Suprapubic skin (tissue), 4 donors: ENCODE data around the gene DOCK11. TPM values are rescaled to one million over a fixed set of nuclear protein-coding genes. Genes with fewer than 3 reads are reported as not detected.

Source experiments
- DNase-seq, 2 donors: peaks; one replicate each; pipeline ENCODE4 v3.0.0-alpha.2; 2019; ENCODE audit warnings: low spot score in 2 of 2
- H3K27ac ChIP-seq: fragments of 200-600 bp; sonication (generic); one replicate; pipeline ENCODE4 v1.5.1; 2019
- H3K27me3 ChIP-seq: fragments of 200-600 bp; sonication (generic); one replicate; pipeline ENCODE4 v1.5.1; 2019
- H3K36me3 ChIP-seq: fragments of 200-600 bp; sonication (generic); one replicate; pipeline ENCODE4 v1.5.1; 2019
- H3K4me1 ChIP-seq: fragments of 200-600 bp; sonication (generic); one replicate; pipeline ENCODE4 v1.5.1; 2019
- H3K4me3 ChIP-seq: fragments of 200-600 bp; sonication (generic); one replicate; pipeline ENCODE4 v1.5.1; 2019; ENCODE audit warnings: mild to moderate bottlenecking
- H3K9me3 ChIP-seq: fragments of 200-600 bp; sonication (generic); one replicate; pipeline ENCODE4 v1.5.1; 2019
- CTCF ChIP-seq, 2 donors: fragments of 200-600 bp in 1 of 2; fragments of 450-650 bp in 1 of 2; sonication (generic) in 1 of 2; IDR thresholded peaks; one replicate each; pipeline ENCODE4 v1.5.1; 2016 to 2019; ENCODE audit warnings: antibody characterized with exemption in 2 of 2, mild to moderate bottlenecking in 1 of 2, moderate library complexity in 1 of 2
- EP300 ChIP-seq: sonication (generic); formaldehyde crosslinking; IDR thresholded peaks from one replicate; pipeline ENCODE4 v1.6.1; 2017; ENCODE audit warnings: antibody characterized with exemption
- POLR2A ChIP-seq, 2 donors: fragments of 450-650 bp; IDR thresholded peaks; one replicate each; pipeline ENCODE4 v1.6.1; 2017; ENCODE audit warnings: antibody characterized with exemption in 2 of 2, mild to moderate bottlenecking in 2 of 2, moderate library complexity in 2 of 2
- POLR2AphosphoS5 ChIP-seq, 3 donors: sonication (generic); formaldehyde crosslinking; IDR thresholded peaks; one replicate each; pipeline ENCODE4 v1.6.1; 2017; ENCODE audit warnings: antibody characterized with exemption in 3 of 3
- whole genome bisulfite sequencing: methylation state at CpG from one replicate; pipeline ENCODE4 v1.1.5; 2018; 5-methylcytosine and 5-hydroxymethylcytosine counted together
- total RNA-seq, 4 donors: library from RNA; depleted of rRNA; stranded (reverse); fragments of >200 nt; gene quantifications; one replicate each; pipeline ENCODE4 v1.1.0, GENCODE V29; 2016

DOCK11 gene
- total RNA-seq, 4 donors from 2014 or later = 3.9 to 9.4 (median 5.7) TPM

GRCh38 chrX:118669435-118669834 is 173.8 kb downstream of the DOCK11 start:
- Histone ChIP-seq H3K9me3 (no peaks in the 10 kb centered on the region), H3K4me1 (no peaks in the 10 kb centered on the region), H3K36me3 (no peaks in the 10 kb centered on the region), H3K4me3 (no peak overlapping the region), H3K27ac (no peak overlapping the region), H3K27me3 (no peaks in the 10 kb centered on the region)
- TF ChIP-seq EP300 = no peak
- TF ChIP-seq CTCF (IDR thresholded peaks at IDR 0.05) = no peak
- TF ChIP-seq POLR2A (IDR thresholded peaks at IDR 0.05) = no peak
- TF ChIP-seq POLR2AphosphoS5 (IDR thresholded peaks at IDR 0.05) = no peak
- 74% methylated on average over 4 of the region's 4 CpGs for WGBS
- no peak for DNase-seq

- DNase-seq = no peak
- Histone ChIP-seq H3K4me3 (no peak overlapping the region), H3K27me3 (no peaks in the 10 kb centered on the region), H3K9me3 (no peaks in the 10 kb centered on the region), H3K27ac (no peak overlapping the region), H3K4me1 (no peaks in the 10 kb centered on the region), H3K36me3 (no peaks in the 10 kb centered on the region)
- TF ChIP-seq POLR2AphosphoS5 (IDR thresholded peaks at IDR 0.05) = no peak
- no peak for TF ChIP-seq POLR2A (IDR thresholded peaks at IDR 0.05)
- TF ChIP-seq EP300 = no peak
- no peak for TF ChIP-seq CTCF (IDR thresholded peaks at IDR 0.05)
- WGBS = 82% methylated on average over 4 of the region's 4 CpGs
These were observed 179.8 kb downstream of the DOCK11 start for GRCh38 chrX:118675326-118675965.

- H3K27me3 ChIP-seq = no peaks in the 10 kb centered on the region
- H3K36me3 ChIP-seq = no peaks in the 10 kb centered on the region
- TF ChIP-seq POLR2A (IDR thresholded peaks at IDR 0.05) = no peak
- TF ChIP-seq POLR2AphosphoS5 (IDR thresholded peaks at IDR 0.05) = no peak
- no peaks in the 10 kb centered on the region for H3K4me1 ChIP-seq
- no peaks in the 10 kb centered on the region for H3K9me3 ChIP-seq
- no peak for DNase-seq
- H3K4me3 ChIP-seq = no peak overlapping the region
- no peak overlapping the region for H3K27ac ChIP-seq
These were observed 180.3 kb downstream of the DOCK11 start for GRCh38 chrX:118675966-118676349.

- Histone ChIP-seq H3K9me3 (no peaks in the 10 kb centered on the region), H3K36me3 (no peaks in the 10 kb centered on the region), H3K4me1 (no peaks in the 10 kb centered on the region), H3K4me3 (no peak overlapping the region), H3K27me3 (no peaks in the 10 kb centered on the region), H3K27ac (no peak overlapping the region)
- no peak for TF ChIP-seq POLR2A (IDR thresholded peaks at IDR 0.05)
- no peak for TF ChIP-seq CTCF (IDR thresholded peaks at IDR 0.05)
- no peak for TF ChIP-seq POLR2AphosphoS5 (IDR thresholded peaks at IDR 0.05)
- TF ChIP-seq EP300 = no peak
- WGBS = 66% methylated on average over 2 of the region's 2 CpGs
- DNase-seq = no peak
These were observed 181.7 kb downstream of the DOCK11 start for GRCh38 chrX:118677318-118677717.

GRCh38 chrX:118679290-118679689 is 183.7 kb downstream of the DOCK11 start:
- Histone ChIP-seq H3K9me3 (no peaks in the 10 kb centered on the region), H3K36me3 (no peaks in the 10 kb centered on the region), H3K4me3 (no peak overlapping the region), H3K4me1 (no peaks in the 10 kb centered on the region), H3K27me3 (no peaks in the 10 kb centered on the region), H3K27ac (no peak overlapping the region)
- TF ChIP-seq EP300 = no peak
- TF ChIP-seq POLR2A (IDR thresholded peaks at IDR 0.05) = no peak
- TF ChIP-seq POLR2AphosphoS5 (IDR thresholded peaks at IDR 0.05) = no peak
- no peak for TF ChIP-seq CTCF (IDR thresholded peaks at IDR 0.05)
- DNase-seq = no peak
- 75% methylated on average over 1 of the region's 1 CpG for WGBS
